KMS-11 (cell line): ENCODE measurements around the gene SLC8A1.

Source experiments
- H2AFZ ChIP-seq: fragments of 200-600 bp; sonication (generic); 2 replicates; pipeline ENCODE4 v1.6.1; 2016; ENCODE audit warnings: antibody characterized with exemption, mixed run types, low read depth
- H3K27ac ChIP-seq: fragments of 200-600 bp; sonication (generic); 2 replicates; pipeline ENCODE4 v1.6.1; 2016; ENCODE audit warnings: mild to moderate bottlenecking, mixed run types
- H3K27me3 ChIP-seq: fragments of 200-600 bp; sonication (generic); 2 replicates; pipeline ENCODE4 v1.6.1; 2017; ENCODE audit warnings: mild to moderate bottlenecking, low read depth, mixed run types, moderate library complexity; ENCODE audit not compliant: insufficient read depth
- H3K36me3 ChIP-seq: fragments of 200-600 bp; sonication (generic); 2 replicates; pipeline ENCODE4 v1.6.1; 2017; ENCODE audit warnings: mild to moderate bottlenecking, mixed run types; ENCODE audit not compliant: insufficient read depth
- H3K4me1 ChIP-seq: fragments of 200-600 bp; sonication (generic); 2 replicates; pipeline ENCODE4 v1.6.1; 2016; ENCODE audit warnings: mild to moderate bottlenecking, low read depth, mixed run types; ENCODE audit not compliant: poor library complexity, severe bottlenecking
- H3K4me2 ChIP-seq: fragments of 200-600 bp; sonication (generic); 2 replicates; pipeline ENCODE4 v1.7.0; 2016; ENCODE audit warnings: mild to moderate bottlenecking, mixed run types
- H3K4me3 ChIP-seq: fragments of 200-600 bp; sonication (generic); IDR thresholded peaks from 2 replicates; pipeline ENCODE4 v1.6.1; 2017; ENCODE audit warnings: low read depth, low read length, mixed read lengths; ENCODE audit not compliant: insufficient read depth
- H3K79me2 ChIP-seq: fragments of 200-600 bp; sonication (generic); 2 replicates; pipeline ENCODE4 v1.6.1; 2016; ENCODE audit warnings: low read depth, mixed run types; ENCODE audit not compliant: insufficient read depth
- H3K9ac ChIP-seq: fragments of 200-600 bp; sonication (generic); 2 replicates; pipeline ENCODE4 v1.6.1; 2016; ENCODE audit warnings: mild to moderate bottlenecking, mixed run types
- H4K20me1 ChIP-seq: fragments of 200-600 bp; sonication (generic); 2 replicates; pipeline ENCODE4 v1.6.1; 2016; ENCODE audit warnings: mild to moderate bottlenecking, mixed run types; ENCODE audit not compliant: insufficient read depth
- TF ChIP-seq, protein P1 (sequence below): fragments of 200-600 bp; sonication (generic); conservative IDR thresholded peaks from 2 replicates; pipeline ENCODE4 v1.6.1; 2017; ENCODE audit warnings: low read depth, mild to moderate bottlenecking, antibody characterized with exemption, low read length, moderate library complexity, mixed read lengths

The SLC8A1 gene

DNA sequence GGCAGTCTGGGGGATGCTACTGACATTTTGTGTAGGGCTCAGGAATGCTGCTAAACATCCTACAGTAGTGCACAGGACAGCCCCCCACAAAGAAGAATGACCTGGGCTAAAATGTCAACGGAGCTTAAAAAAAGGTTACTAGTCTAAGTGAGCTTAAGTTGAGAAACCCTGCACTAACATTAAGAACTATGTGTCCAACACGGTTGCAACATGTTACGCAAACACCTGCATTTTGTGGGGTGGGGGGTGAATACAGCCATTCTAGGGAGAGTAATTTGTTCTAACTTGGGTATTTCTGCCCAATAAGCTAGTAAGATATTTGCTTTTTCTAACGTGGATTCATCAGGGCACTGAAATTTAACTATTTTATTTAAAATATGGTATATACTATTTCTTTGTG lies 57.9 kb downstream of the SLC8A1 start:
- Histone ChIP-seq H3K4me1 (no peaks in the 10 kb centered on the region), H3K4me2 (no peak overlapping the region)

GRCh38 chr2:40388161-40388560 lies 63.7 kb downstream of the SLC8A1 start:
- TF ChIP-seq, protein P1, sequence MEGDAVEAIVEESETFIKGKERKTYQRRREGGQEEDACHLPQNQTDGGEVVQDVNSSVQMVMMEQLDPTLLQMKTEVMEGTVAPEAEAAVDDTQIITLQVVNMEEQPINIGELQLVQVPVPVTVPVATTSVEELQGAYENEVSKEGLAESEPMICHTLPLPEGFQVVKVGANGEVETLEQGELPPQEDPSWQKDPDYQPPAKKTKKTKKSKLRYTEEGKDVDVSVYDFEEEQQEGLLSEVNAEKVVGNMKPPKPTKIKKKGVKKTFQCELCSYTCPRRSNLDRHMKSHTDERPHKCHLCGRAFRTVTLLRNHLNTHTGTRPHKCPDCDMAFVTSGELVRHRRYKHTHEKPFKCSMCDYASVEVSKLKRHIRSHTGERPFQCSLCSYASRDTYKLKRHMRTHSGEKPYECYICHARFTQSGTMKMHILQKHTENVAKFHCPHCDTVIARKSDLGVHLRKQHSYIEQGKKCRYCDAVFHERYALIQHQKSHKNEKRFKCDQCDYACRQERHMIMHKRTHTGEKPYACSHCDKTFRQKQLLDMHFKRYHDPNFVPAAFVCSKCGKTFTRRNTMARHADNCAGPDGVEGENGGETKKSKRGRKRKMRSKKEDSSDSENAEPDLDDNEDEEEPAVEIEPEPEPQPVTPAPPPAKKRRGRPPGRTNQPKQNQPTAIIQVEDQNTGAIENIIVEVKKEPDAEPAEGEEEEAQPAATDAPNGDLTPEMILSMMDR: no peak
- Histone ChIP-seq H3K4me3 (no peak overlapping the region), H3K9ac (no peak overlapping the region), H3K27ac (no peak overlapping the region), H3K4me1 (no peaks in the 10 kb centered on the region), H3K27me3 (no peaks in the 10 kb centered on the region), H4K20me1 (no peaks in the 10 kb centered on the region), H3K36me3 (no peaks in the 10 kb centered on the region), H3K79me2 (no peaks in the 10 kb centered on the region), H3K4me2 (no peak overlapping the region), H2AFZ (no peak overlapping the region)

More for the DNA sequence above, 57.9 kb downstream of the SLC8A1 start:
- H3K36me3 ChIP-seq: no peaks in the 10 kb centered on the region
- no peak overlapping the region for H3K9ac ChIP-seq
- TF ChIP-seq, protein P1: no peak
- no peaks in the 10 kb centered on the region for H3K27me3 ChIP-seq
- no peaks in the 10 kb centered on the region for H4K20me1 ChIP-seq
- H3K79me2 ChIP-seq: no peaks in the 10 kb centered on the region
- H3K4me3 ChIP-seq: no peak overlapping the region
- no peak overlapping the region for H2AFZ ChIP-seq
- H3K27ac ChIP-seq: no peak overlapping the region

DNA sequence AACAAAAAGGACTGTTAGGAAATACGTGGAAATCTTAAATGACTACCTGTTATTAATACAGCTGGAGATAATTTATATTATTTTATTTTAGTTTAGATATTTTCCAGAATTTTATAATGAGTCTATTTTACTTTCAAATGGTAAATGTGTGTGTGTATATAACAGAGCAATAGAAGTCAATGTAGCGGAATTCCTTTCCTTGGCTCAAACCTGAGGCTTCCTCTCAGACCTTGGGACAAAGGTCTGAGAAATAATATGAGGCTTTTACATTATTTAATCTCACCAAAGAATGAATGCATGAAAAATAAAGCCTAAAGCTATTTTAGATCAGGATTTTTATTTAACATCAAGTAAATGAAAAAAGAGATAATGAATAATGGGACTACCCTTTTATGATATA lies 65.7 kb downstream of the SLC8A1 start:
- Histone ChIP-seq H4K20me1 (no peaks in the 10 kb centered on the region), H3K4me1 (no peaks in the 10 kb centered on the region), H3K36me3 (no peaks in the 10 kb centered on the region), H2AFZ (no peak overlapping the region), H3K4me2 (no peak overlapping the region), H3K27me3 (no peaks in the 10 kb centered on the region), H3K79me2 (no peaks in the 10 kb centered on the region), H3K27ac (no peak overlapping the region), H3K9ac (no peak overlapping the region), H3K4me3 (no peak overlapping the region)
- TF ChIP-seq, protein P1: no peak

GRCh38 chr2:40384714-40385113 lies 67.2 kb downstream of the SLC8A1 start:
- no peaks in the 10 kb centered on the region for H4K20me1 ChIP-seq
- H3K27ac ChIP-seq: no peak overlapping the region
- no peaks in the 10 kb centered on the region for H3K4me1 ChIP-seq
- no peak overlapping the region for H3K4me2 ChIP-seq
- TF ChIP-seq, protein P1: no peak
- no peak overlapping the region for H2AFZ ChIP-seq
- no peak overlapping the region for H3K4me3 ChIP-seq
- no peaks in the 10 kb centered on the region for H3K36me3 ChIP-seq
- no peak overlapping the region for H3K9ac ChIP-seq
- no peaks in the 10 kb centered on the region for H3K79me2 ChIP-seq
- no peaks in the 10 kb centered on the region for H3K27me3 ChIP-seq
